ENCODE results near the gene SCRT2.
"Not testable (repeated sequence)": the region's sequence is repeated elsewhere in the genome, so short reads cannot be mapped to it uniquely, and the experiment has no call there.

The SCRT2 gene

GRCh38 chr20:699811-700338, 24.3 kb upstream of the SCRT2 start:
- no peak for DNase-seq

GRCh38 chr20:699342-699741, 23.7 kb upstream of the SCRT2 start:
- DNase-seq = no peak

GRCh38 chr20:698276-698675, 22.7 kb upstream of the SCRT2 start:
- no peak for DNase-seq

- DNase-seq = no peak
Observed at GRCh38 chr20:697826-698225, 22.2 kb upstream of the SCRT2 start.

- DNase-seq = no peak
Observed at GRCh38 chr20:695165-695866, 19.7 kb upstream of the SCRT2 start.

- no peak for DNase-seq
Observed at GRCh38 chr20:694496-694895, 18.9 kb upstream of the SCRT2 start.

- not testable (repeated sequence) for DNase-seq
Observed at GRCh38 chr20:693786-694185, 18.2 kb upstream of the SCRT2 start.

- DNase-seq = no peak
Observed at GRCh38 chr20:692044-692443, 16.4 kb upstream of the SCRT2 start.

- DNase-seq = no peak
Observed at GRCh38 chr20:689947-690346, 14.3 kb upstream of the SCRT2 start.

GRCh38 chr20:689348-689747, 13.7 kb upstream of the SCRT2 start:
- DNase-seq = no peak

- DNase-seq = no peak
Observed at GRCh38 chr20:688809-689212, 13.2 kb upstream of the SCRT2 start.

GRCh38 chr20:687468-688203, 12.0 kb upstream of the SCRT2 start:
- DNase-seq = no peak

- DNase-seq = no peak
Observed at GRCh38 chr20:684676-685319, 9.2 kb upstream of the SCRT2 start.

GRCh38 chr20:682123-682522, 6.5 kb upstream of the SCRT2 start:
- DNase-seq = no peak

- no peak for DNase-seq
Observed at GRCh38 chr20:680638-681187, 5.1 kb upstream of the SCRT2 start.

- DNase-seq = no peak
Observed at GRCh38 chr20:677957-678356, 2.4 kb upstream of the SCRT2 start.

- DNase-seq = no peak
Observed at GRCh38 chr20:676967-677366, 1.4 kb upstream of the SCRT2 start.

- no peak for DNase-seq
Observed at GRCh38 chr20:676315-676937, 824 bp upstream of the SCRT2 start.

GRCh38 chr20:675033-675452, 559 bp downstream of the SCRT2 start:
- no peak for DNase-seq

- DNase-seq = no peak
Observed at GRCh38 chr20:673603-674001, 2.0 kb downstream of the SCRT2 start.

GRCh38 chr20:672963-673602, 2.5 kb downstream of the SCRT2 start:
- DNase-seq = no peak

GRCh38 chr20:671252-672030, 4.2 kb downstream of the SCRT2 start:
- DNase-seq = no peak

Measured in right hindlimb (tissue), 1 donor.